Forelimb muscle (tissue), 1 donor: ENCODE data around the gene PPP4R3A. TPM values are rescaled to one million over a fixed set of nuclear protein-coding genes. Genes with fewer than 3 reads are reported as not detected.
"Not testable (repeated sequence)": the region's sequence is repeated elsewhere in the genome, so short reads cannot be mapped to it uniquely, and the experiment has no call there.

Experiments used
- DNase-seq: peaks from one replicate; pipeline ENCODE4 v3.0.0-alpha.2; 2013; ENCODE audit warnings: low read depth
- polyA plus RNA-seq: library from polyadenylated mRNA; unstranded; fragments of 120-200 nt; gene quantifications from one replicate; pipeline ENCODE4 v1.2.1, GENCODE V29; 2013; ENCODE audit not compliant: insufficient read length

Gene PPP4R3A
- polyA plus RNA-seq, result 68.4 TPM

GRCh38 chr14:91510171-91511042, at the start of gene PPP4R3A:
Gene PPP4R3A (minus strand): TSS chr14:91510310. CDS start chr14:91509647, 663 bp downstream.
- DNase-seq, result peak; percentile 84

- no peak for DNase-seq
Observed at GRCh38 chr14:91555531-91555930, 45.4 kb upstream of the PPP4R3A start.

GRCh38 chr14:91554535-91555332, 44.6 kb upstream of the PPP4R3A start:
- DNase-seq, result no peak

GRCh38 chr14:91548108-91548507, 38.0 kb upstream of the PPP4R3A start:
- no peak for DNase-seq

GRCh38 chr14:91545946-91546716, 36.0 kb upstream of the PPP4R3A start:
- DNase-seq, result no peak

- no peak for DNase-seq
Observed at GRCh38 chr14:91545204-91545603, 35.1 kb upstream of the PPP4R3A start.

- DNase-seq, result no peak
Observed at GRCh38 chr14:91536327-91536726, 26.2 kb upstream of the PPP4R3A start.

- DNase-seq, result not testable (repeated sequence)
Observed at GRCh38 chr14:91534059-91534458, 23.9 kb upstream of the PPP4R3A start.

- no peak for DNase-seq
Observed at GRCh38 chr14:91533623-91534022, 23.5 kb upstream of the PPP4R3A start.

GRCh38 chr14:91523972-91524371, 13.9 kb upstream of the PPP4R3A start:
- DNase-seq, result no peak

GRCh38 chr14:91521061-91521640, 11.0 kb upstream of the PPP4R3A start:
- DNase-seq, result no peak

- DNase-seq, result no peak
Observed at GRCh38 chr14:91520138-91520537, 10.0 kb upstream of the PPP4R3A start.

- no peak for DNase-seq
Observed at GRCh38 chr14:91519239-91520036, 9.3 kb upstream of the PPP4R3A start.

- no peak for DNase-seq
Observed at GRCh38 chr14:91516663-91517388, 6.7 kb upstream of the PPP4R3A start.

GRCh38 chr14:91515979-91516378, 5.9 kb upstream of the PPP4R3A start:
- DNase-seq, result no peak

- DNase-seq, result no peak
Observed at GRCh38 chr14:91511043-91511383, 903 bp upstream of the PPP4R3A start.

- no peak for DNase-seq
Observed at GRCh38 chr14:91509878-91510170, 286 bp downstream of the PPP4R3A start.

GRCh38 chr14:91509083-91509877, 830 bp downstream of the PPP4R3A start:
- no peak for DNase-seq

- DNase-seq, result no peak
Observed at GRCh38 chr14:91508105-91508504, 2.0 kb downstream of the PPP4R3A start.

- no peak for DNase-seq
Observed at GRCh38 chr14:91506226-91506625, 3.9 kb downstream of the PPP4R3A start.
